ENCODE measurements around the gene CYP2J2. TPM values are rescaled to one million over a fixed set of nuclear protein-coding genes. Genes with fewer than 3 reads are reported as not detected.

The CYP2J2 gene
- total RNA-seq, 2 experiments from 2014 or later = not detected

GRCh38 chr1:59936358-59936821 lies 9.8 kb upstream of the CYP2J2 start:
- POLR2A ChIA-PET = no interaction called here
- TF ChIP-seq EZH2phosphoT487 (IDR thresholded peaks at IDR 0.05; ENCODE audit: borderline replicate concordance, low read depth, low read length) (no peak), CTCF (conservative IDR thresholded peaks at IDR 0.05; ENCODE audit: low read length) (no peak)
- Histone ChIP-seq H3K4me2 (ENCODE audit: low read length) (no peak overlapping the region), H3K36me3 (ENCODE audit: insufficient read depth, low read length) (no peaks in the 10 kb centered on the region), H3K4me3 (ENCODE audit: low read depth, low read length, poor library complexity, severe bottlenecking) (no peak overlapping the region), H3K9me3 (ENCODE audit: low read length) (no peaks in the 10 kb centered on the region), H3K4me1 (ENCODE audit: insufficient read depth, low read length, poor library complexity, severe bottlenecking) (no peaks in the 10 kb centered on the region), H3K9me2 (ENCODE audit: insufficient read depth, low read length) (no peaks in the 10 kb centered on the region), H2AFZ (ENCODE audit: low read length) (no peak overlapping the region), H4K20me1 (ENCODE audit: insufficient read depth, low read length) (no peaks in the 10 kb centered on the region), H3K27ac (ENCODE audit: low read depth, low read length, poor library complexity, severe bottlenecking) (no peak overlapping the region), H3K79me2 (ENCODE audit: insufficient read depth, low read depth, low read length) (no peaks in the 10 kb centered on the region)
- intact Hi-C loops (cut with micrococcal nuclease; ENCODE audit: unreplicated experiment) = no loop called here
- CTCF ChIA-PET (ENCODE audit: unreplicated experiment) = no interaction called here
- no TSS peak for BruUV-seq (replicated peaks)
- DNase-seq (ENCODE audit: low spot score) = no peak

- no peak overlapping the region for H2AFZ ChIP-seq (ENCODE audit: low read length)
- H3K36me3 ChIP-seq (ENCODE audit: insufficient read depth, low read length) = no peaks in the 10 kb centered on the region
- no peak for DNase-seq (ENCODE audit: low spot score)
- intact Hi-C loops (cut with micrococcal nuclease; ENCODE audit: unreplicated experiment) = no loop called here
- H3K4me3 ChIP-seq (ENCODE audit: low read depth, low read length, poor library complexity, severe bottlenecking) = no peak overlapping the region
- CTCF ChIA-PET (ENCODE audit: unreplicated experiment) = no interaction called here
- H3K79me2 ChIP-seq (ENCODE audit: insufficient read depth, low read depth, low read length) = no peaks in the 10 kb centered on the region
- H4K20me1 ChIP-seq (ENCODE audit: insufficient read depth, low read length) = no peaks in the 10 kb centered on the region
- POLR2A ChIA-PET = interaction anchor here (0.5 to 1.5 kb wide), 2 partner anchors 13 to 23 kb away, joined by 4 to 6 read pairs; no protein-coding TSS in a partner anchor
- no TSS peak for BruUV-seq (replicated peaks)
- no peak overlapping the region for H3K4me2 ChIP-seq (ENCODE audit: low read length)
- no peaks in the 10 kb centered on the region for H3K9me2 ChIP-seq (ENCODE audit: insufficient read depth, low read length)
- TF ChIP-seq EZH2phosphoT487 (IDR thresholded peaks at IDR 0.05; ENCODE audit: borderline replicate concordance, low read depth, low read length) = no peak
- no peak for TF ChIP-seq CTCF (conservative IDR thresholded peaks at IDR 0.05; ENCODE audit: low read length)
- H3K4me1 ChIP-seq (ENCODE audit: insufficient read depth, low read length, poor library complexity, severe bottlenecking) = no peaks in the 10 kb centered on the region
- no peaks in the 10 kb centered on the region for H3K9me3 ChIP-seq (ENCODE audit: low read length)
- no peak overlapping the region for H3K27ac ChIP-seq (ENCODE audit: low read depth, low read length, poor library complexity, severe bottlenecking)
These were observed 2.4 kb upstream of the CYP2J2 start for GRCh38 chr1:59928996-59929395.

- ChIA-PET POLR2A (interaction anchor here (0.6 to 1.5 kb wide), 2 partner anchors 15 to 194 kb away, joined by 3 to 6 read pairs; no protein-coding TSS in a partner anchor), CTCF (ENCODE audit: unreplicated experiment) (no interaction called here)
- no peak overlapping the region for H2AFZ ChIP-seq (ENCODE audit: low read length)
- H3K36me3 ChIP-seq (ENCODE audit: insufficient read depth, low read length) = no peaks in the 10 kb centered on the region
- no peak overlapping the region for H3K27ac ChIP-seq (ENCODE audit: low read depth, low read length, poor library complexity, severe bottlenecking)
- no TSS peak for BruUV-seq (replicated peaks)
- no peak for DNase-seq (ENCODE audit: low spot score)
- no peaks in the 10 kb centered on the region for H4K20me1 ChIP-seq (ENCODE audit: insufficient read depth, low read length)
- no peaks in the 10 kb centered on the region for H3K9me2 ChIP-seq (ENCODE audit: insufficient read depth, low read length)
- H3K4me1 ChIP-seq (ENCODE audit: insufficient read depth, low read length, poor library complexity, severe bottlenecking) = no peaks in the 10 kb centered on the region
- no peaks in the 10 kb centered on the region for H3K9me3 ChIP-seq (ENCODE audit: low read length)
- intact Hi-C loops (cut with micrococcal nuclease; ENCODE audit: unreplicated experiment) = no loop called here
- H3K79me2 ChIP-seq (ENCODE audit: insufficient read depth, low read depth, low read length) = no peaks in the 10 kb centered on the region
- H3K4me3 ChIP-seq (ENCODE audit: low read depth, low read length, poor library complexity, severe bottlenecking) = no peak overlapping the region
- H3K4me2 ChIP-seq (ENCODE audit: low read length) = no peak overlapping the region
- no peak for TF ChIP-seq EZH2phosphoT487 (IDR thresholded peaks at IDR 0.05; ENCODE audit: borderline replicate concordance, low read depth, low read length)
- TF ChIP-seq CTCF (conservative IDR thresholded peaks at IDR 0.05; ENCODE audit: low read length) = no peak
These were observed 640 bp upstream of the CYP2J2 start for GRCh38 chr1:59927213-59927612.

Measured in OCI-LY7 (cell line).